Vagina (tissue), 2 donors: ENCODE results near the gene SYT11.
A peak's percentile ranks its signal among the peaks of the same experiment; 100 is the strongest.

ENCODE experiments used
- CTCF ChIP-seq, 3 experiments: fragments of 450-650 bp in 2 of 3; fragments of 200-600 bp in 1 of 3; sonication (generic) in 1 of 3; IDR thresholded peaks; one replicate each; pipeline ENCODE4 v1.5.1; 2017 to 2019; ENCODE audit warnings: antibody characterized with exemption in 3 of 3, mild to moderate bottlenecking in 2 of 3, moderate library complexity in 2 of 3
- POLR2AphosphoS5 ChIP-seq, 2 donors: sonication (generic); formaldehyde crosslinking; IDR thresholded peaks; one replicate each; pipeline ENCODE4 v1.9.0; 2017; ENCODE audit warnings: antibody characterized with exemption in 2 of 2, mild to moderate bottlenecking in 2 of 2, low read depth in 1 of 2; ENCODE audit not compliant: insufficient read depth in 1 of 2

- TF ChIP-seq POLR2AphosphoS5 (IDR thresholded peaks at IDR 0.05; ENCODE audit: insufficient read depth in 1 of 2, low read depth in 1 of 2) = peak in 1 of 2 donors; percentile 83
- TF ChIP-seq CTCF (IDR thresholded peaks at IDR 0.05) = no peak
These were observed 34.2 kb downstream of the SYT11 start for GRCh38 chr1:155893389-155894142.
